IMR-90 (cell line): ENCODE data around the gene RBKS. TPM values are rescaled to one million over a fixed set of nuclear protein-coding genes. Genes with fewer than 3 reads are reported as not detected.
A peak's percentile ranks its signal among the peaks of the same experiment; 100 is the strongest.

Experiments
- ATAC-seq: fragments of 200-7000 bp; cut with Tn5 transposase; 2 replicates; pipeline ENCODE4 v1.9.1; 2020; ENCODE audit warnings: low read depth, mild to moderate bottlenecking, moderate library complexity
- BruUV-seq: library from RNA; stranded (reverse); fragments of 400-500 nt; replicated peaks from 2 replicates; lab custom pipeline; 2021; lab: Mats Ljungman, UMichigan
- CTCF ChIA-PET: fragments of 300-600 bp; formaldehyde crosslinking; extraction: SDS; loops from one replicate; lab custom pipeline; 2021; ENCODE audit warnings: antibody characterized with exemption; lab: Yijun Ruan, JAX
- POLR2A ChIA-PET: fragments of 300-600 bp; sonication (Branson Sonifier 250); formaldehyde crosslinking; loops from one replicate; lab custom pipeline; 2022; ENCODE audit warnings: antibody characterized with exemption; ENCODE audit not compliant: unreplicated experiment; lab: Charles Lee
- DNase-seq: peaks from one replicate; pipeline ENCODE4 v3.0.0; 2013
- H2AFZ ChIP-seq: replicated peaks from 2 replicates; pipeline ENCODE3; 2013; ENCODE audit warnings: low read length, mild to moderate bottlenecking; ENCODE audit not compliant: poor library complexity
- H2AK5ac ChIP-seq: 2 replicates; pipeline ENCODE4 v1.6.1; 2013; ENCODE audit warnings: low read depth, low read length, inconsistent platforms
- H2AK9ac ChIP-seq: replicated peaks from 2 replicates; pipeline ENCODE3; 2013; ENCODE audit warnings: mild to moderate bottlenecking, low read depth, low read length, moderate library complexity; ENCODE audit not compliant: poor library complexity
- H2BK120ac ChIP-seq: 2 replicates; pipeline ENCODE4 v1.6.1; 2013; ENCODE audit warnings: low read depth, low read length, inconsistent platforms
- H2BK15ac ChIP-seq: 3 replicates; pipeline ENCODE4 v1.6.1; 2013; ENCODE audit warnings: low read depth, low read length, inconsistent platforms
- H2BK20ac ChIP-seq: 2 replicates; pipeline ENCODE4 v1.6.1; 2013; ENCODE audit warnings: low read depth, mild to moderate bottlenecking, inconsistent platforms, low read length, moderate library complexity
- H2BK5ac ChIP-seq: 2 replicates; pipeline ENCODE4 v1.6.1; 2013; ENCODE audit warnings: mild to moderate bottlenecking, low read depth, low read length, inconsistent platforms; ENCODE audit not compliant: poor library complexity, severe bottlenecking
- H3K14ac ChIP-seq: replicated peaks from 2 replicates; pipeline ENCODE4 v1.6.1; 2013; ENCODE audit warnings: low read depth, low read length, inconsistent platforms
- H3K18ac ChIP-seq: 2 replicates; pipeline ENCODE4 v1.6.1; 2013; ENCODE audit warnings: low read depth, low read length, control low read depth
- H3K23ac ChIP-seq: 2 replicates; pipeline ENCODE4 v1.6.1; 2013; ENCODE audit warnings: low read depth, low read length, inconsistent platforms
- H3K27ac ChIP-seq: 2 replicates; pipeline ENCODE4 v1.5.1; 2013; ENCODE audit warnings: mild to moderate bottlenecking, control low read depth, low read length; ENCODE audit not compliant: insufficient read depth
- H3K27me3 ChIP-seq: 2 replicates; pipeline ENCODE4 v1.6.1; 2013; ENCODE audit warnings: low read length; ENCODE audit not compliant: control insufficient read depth, insufficient read depth
- H3K36me3 ChIP-seq: 2 replicates; pipeline ENCODE4 v1.6.1; 2013; ENCODE audit warnings: low read length, mixed read lengths; ENCODE audit not compliant: control insufficient read depth, insufficient read depth
- H3K4ac ChIP-seq: 2 replicates; pipeline ENCODE4 v1.6.1; 2013; ENCODE audit warnings: low read depth, low read length, inconsistent platforms
- H3K4me1 ChIP-seq: 2 replicates; pipeline ENCODE4 v1.6.1; 2013; ENCODE audit warnings: low read length, mixed read lengths; ENCODE audit not compliant: control insufficient read depth, insufficient read depth
- H3K4me2 ChIP-seq: 2 replicates; pipeline ENCODE4 v1.6.1; 2013; ENCODE audit warnings: low read depth, mild to moderate bottlenecking, control low read depth, low read length, moderate library complexity
- H3K4me3 ChIP-seq: 2 replicates; pipeline ENCODE4 v1.5.1; 2013; ENCODE audit warnings: low read depth, mild to moderate bottlenecking, control low read depth, low read length, moderate library complexity; ENCODE audit not compliant: insufficient read depth
- H3K56ac ChIP-seq: 2 replicates; pipeline ENCODE4 v1.6.1; 2013; ENCODE audit warnings: low read length, inconsistent platforms; ENCODE audit not compliant: insufficient read depth; ENCODE audit errors: extremely low read depth
- H3K79me1 ChIP-seq, 2 experiments: 2 replicates each; pipeline ENCODE4 v1.6.1; 2013; ENCODE audit warnings: low read length in 2 of 2, inconsistent platforms in 1 of 2, low read depth in 1 of 2
- H3K9ac ChIP-seq: 2 replicates; pipeline ENCODE4 v1.6.1; 2013; ENCODE audit warnings: low read depth, low read length, control low read depth
- H3K9me1 ChIP-seq: 2 replicates; pipeline ENCODE4 v1.6.1; 2013; ENCODE audit warnings: low read length, inconsistent platforms; ENCODE audit not compliant: insufficient read depth
- H3K9me3 ChIP-seq: 2 replicates; pipeline ENCODE4 v1.6.1; 2013; ENCODE audit warnings: low read length; ENCODE audit not compliant: control insufficient read depth, insufficient read depth
- H4K20me1 ChIP-seq: 2 replicates; pipeline ENCODE4 v1.6.1; 2013; ENCODE audit warnings: low read length, inconsistent platforms; ENCODE audit not compliant: insufficient read depth
- H4K5ac ChIP-seq: 2 replicates; pipeline ENCODE4 v1.6.1; 2013; ENCODE audit warnings: mild to moderate bottlenecking, low read depth, low read length, control low read depth
- H4K8ac ChIP-seq, 2 experiments: 2 replicates each; pipeline ENCODE4 v1.6.1; 2013; ENCODE audit warnings: low read depth in 2 of 2, low read length in 2 of 2, control low read depth in 1 of 2, inconsistent platforms in 1 of 2
- H4K91ac ChIP-seq: 2 replicates; pipeline ENCODE4 v1.6.1; 2013; ENCODE audit warnings: low read depth, low read length, inconsistent platforms; ENCODE audit not compliant: insufficient read depth
- BHLHE40 ChIP-seq: fragments of 150-350 bp; IDR thresholded peaks from 2 replicates; pipeline ENCODE4 v1.6.1; 2016; ENCODE audit warnings: mild to moderate bottlenecking, low read depth, low read length
- CEBPB ChIP-seq: IDR thresholded peaks from 2 replicates; pipeline ENCODE4 v1.6.1; 2012; ENCODE audit warnings: low read depth, low read length, improper control_type of control experiment
- CHD1 ChIP-seq: IDR thresholded peaks from 2 replicates; pipeline ENCODE4 v1.6.1; 2012; ENCODE audit warnings: low read depth, low read length, improper control_type of control experiment
- CTCF ChIP-seq: conservative IDR thresholded peaks from 2 replicates; pipeline ENCODE4 v1.5.1; 2012; ENCODE audit warnings: mild to moderate bottlenecking, low read depth, low read length, improper control_type of control experiment
- FOS ChIP-seq: fragments of 150-350 bp; IDR thresholded peaks from 2 replicates; pipeline ENCODE4 v1.6.1; 2016; ENCODE audit warnings: low read depth, low read length
- MAFK ChIP-seq: IDR thresholded peaks from 2 replicates; pipeline ENCODE4 v1.6.1; 2012; ENCODE audit warnings: low read depth, low read length, improper control_type of control experiment
- MAZ ChIP-seq: IDR thresholded peaks from 2 replicates; pipeline ENCODE4 v1.6.1; 2012; ENCODE audit warnings: low read depth, mild to moderate bottlenecking, low read length, improper control_type of control experiment, moderate library complexity, borderline replicate concordance
- MXI1 ChIP-seq: IDR thresholded peaks from 2 replicates; pipeline ENCODE4 v1.6.1; 2012; ENCODE audit warnings: low read depth, mild to moderate bottlenecking, low read length, moderate library complexity, borderline replicate concordance
- NFE2L2 ChIP-seq: fragments of 150-350 bp; IDR thresholded peaks from 2 replicates; pipeline ENCODE4 v1.6.1; 2016; ENCODE audit warnings: low read depth, mild to moderate bottlenecking, low read length
- POLR2A ChIP-seq: IDR thresholded peaks from 2 replicates; pipeline ENCODE4 v1.6.1; 2012; ENCODE audit warnings: mild to moderate bottlenecking, low read depth, low read length
- RAD21 ChIP-seq: IDR thresholded peaks from 2 replicates; pipeline ENCODE4 v1.6.1; 2012; ENCODE audit warnings: low read length, improper control_type of control experiment
- RCOR1 ChIP-seq: IDR thresholded peaks from 2 replicates; pipeline ENCODE4 v1.6.1; 2012; ENCODE audit warnings: mild to moderate bottlenecking, low read length, improper control_type of control experiment; ENCODE audit not compliant: insufficient replicate concordance
- RFX5 ChIP-seq: IDR thresholded peaks from 2 replicates; pipeline ENCODE4 v1.8.0; 2012; ENCODE audit warnings: low read depth, mild to moderate bottlenecking, low read length, moderate library complexity
- SMC3 ChIP-seq: fragments of 150-350 bp; IDR thresholded peaks from 2 replicates; pipeline ENCODE4 v1.6.1; 2016; ENCODE audit warnings: low read depth, mild to moderate bottlenecking, antibody characterized with exemption, low read length, moderate library complexity
- USF2 ChIP-seq: fragments of 150-350 bp; IDR thresholded peaks from 2 replicates; pipeline ENCODE4 v1.6.1; 2017; ENCODE audit warnings: mild to moderate bottlenecking, antibody characterized with exemption, low read length, low read depth
- WGBS, 2 experiments: methylation state at CpG; one replicate each; pipeline versions ENCODE4 v1.1.5 to v1.1.7; 2013; ENCODE audit warnings: missing lambda C conversion rate in 2 of 2; ENCODE audit not compliant: insufficient read length in 1 of 2; ENCODE audit errors: extremely low coverage in 2 of 2; 5-methylcytosine and 5-hydroxymethylcytosine counted together
- dilution Hi-C: fragments of 300-500 bp; cut with HindIII; formaldehyde crosslinking; loops from one replicate; pipeline ENCODE4 v1.14.3; 2018; ENCODE audit warnings: low sequenced_read_pairs; ENCODE audit not compliant: unreplicated experiment
- in situ Hi-C: fragments of 300-500 bp; cut with MboI; formaldehyde crosslinking; loops from 3 replicates; pipeline ENCODE4 v1.14.3; 2019; ENCODE audit warnings: low sequenced_read_pairs, inconsistent platforms, mixed read lengths
- intact Hi-C: fragments of 100-400 bp; cut with micrococcal nuclease; formaldehyde crosslinking; loops from 2 replicates; pipeline ENCODE4 v1.10.0; 2022
- polyA plus RNA-seq, 3 experiments: library from polyadenylated mRNA; depleted of rRNA; stranded (reverse); fragments of >200 nt; gene quantifications; 2 replicates each; pipeline ENCODE4 v1.2.3, GENCODE V29; 2012; ENCODE audit warnings: low replicate concordance in 1 of 3
- total RNA-seq: library from RNA; depleted of rRNA; stranded (reverse); fragments of >200 nt; gene quantifications from 2 replicates; pipeline ENCODE4 v1.2.3, GENCODE V29; 2012
- TF ChIP-seq, protein P1 (sequence below): fragments of 150-350 bp; IDR thresholded peaks from 2 replicates; pipeline ENCODE4 v1.6.1; 2016; ENCODE audit warnings: low read depth, mild to moderate bottlenecking, low read length, moderate library complexity, borderline replicate concordance

Gene RBKS
- total and polyA plus RNA-seq, 2 of the 4 experiments (the other 2 are of a cell fraction): 1.1 to 1.4 TPM

DNA sequence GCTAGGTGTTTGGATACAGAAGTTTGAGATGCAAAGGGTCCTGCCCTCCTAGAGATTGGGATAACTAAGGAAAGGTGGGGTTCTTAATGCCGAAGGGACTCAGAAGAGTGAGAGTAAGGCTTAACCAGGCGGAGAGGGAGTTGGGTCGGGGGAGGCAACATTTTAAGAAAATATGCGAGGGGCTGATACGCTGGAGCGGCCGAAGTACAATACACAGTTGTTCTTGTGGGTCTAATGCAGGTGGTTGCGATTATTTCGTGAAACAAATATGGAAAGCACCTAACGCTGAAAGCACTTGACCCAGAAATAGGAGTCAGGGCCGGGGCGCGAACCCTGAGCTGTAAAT, 119.0 kb downstream of the RBKS start:
- H3K27me3 ChIP-seq: no peaks in the 10 kb centered on the region
- H3K27ac ChIP-seq: peak overlapping the region; percentile 75
- H3K36me3 ChIP-seq: peaks cover 5% of the 10 kb centered on the region
- peak overlapping the region; percentile 95 for H4K91ac ChIP-seq
- peaks cover 2% of the 10 kb centered on the region; the same call in 1 of the 2 replicates for H3K9me1 ChIP-seq
- CTCF ChIA-PET: no interaction called here
- H3K9ac ChIP-seq: peak overlapping the region; percentile 70
- 29% methylated on average over 6 of the region's 13 CpGs; no CpG with 5 or more reads in 1 of the 2 experiments for WGBS, 2 experiments
- H3K4me3 ChIP-seq: peak overlapping the region; percentile 73
- H3K14ac ChIP-seq: peak overlapping the region; percentile 95
- H2AK9ac ChIP-seq: peak overlapping the region; percentile 96
- peak overlapping the region; percentile 85 for H3K4me2 ChIP-seq
- peaks cover 4 to 40% of the 10 kb centered on the region in 2 experiments for H3K79me1 ChIP-seq
- dilution Hi-C loops: no loop called here
- peak overlapping the region; percentile 63 for H3K23ac ChIP-seq
- in situ Hi-C loops: no loop called here
- intact Hi-C loops: loop anchor here (1.0 to 10.0 kb wide), 2 partner anchors 184 to 624 kb away; no protein-coding TSS in a partner anchor
- no peak for TF ChIP-seq USF2
- TF ChIP-seq MAFK: no peak
- no peak for TF ChIP-seq RFX5
- no peak for TF ChIP-seq POLR2A
- no peak for TF ChIP-seq CHD1
- no peak for TF ChIP-seq CEBPB
- no peak for TF ChIP-seq FOS
- TF ChIP-seq, protein P1, sequence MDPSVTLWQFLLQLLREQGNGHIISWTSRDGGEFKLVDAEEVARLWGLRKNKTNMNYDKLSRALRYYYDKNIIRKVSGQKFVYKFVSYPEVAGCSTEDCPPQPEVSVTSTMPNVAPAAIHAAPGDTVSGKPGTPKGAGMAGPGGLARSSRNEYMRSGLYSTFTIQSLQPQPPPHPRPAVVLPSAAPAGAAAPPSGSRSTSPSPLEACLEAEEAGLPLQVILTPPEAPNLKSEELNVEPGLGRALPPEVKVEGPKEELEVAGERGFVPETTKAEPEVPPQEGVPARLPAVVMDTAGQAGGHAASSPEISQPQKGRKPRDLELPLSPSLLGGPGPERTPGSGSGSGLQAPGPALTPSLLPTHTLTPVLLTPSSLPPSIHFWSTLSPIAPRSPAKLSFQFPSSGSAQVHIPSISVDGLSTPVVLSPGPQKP: no peak
- TF ChIP-seq RAD21: no peak
- TF ChIP-seq SMC3: no peak
- no peak for TF ChIP-seq RCOR1
- no peak for TF ChIP-seq BHLHE40
- no peak for TF ChIP-seq MXI1
- TF ChIP-seq MAZ: no peak
- no peak for TF ChIP-seq NFE2L2
- no peak for TF ChIP-seq CTCF
- peak overlapping the region; percentile 99 for H2AFZ ChIP-seq
- H2AK5ac ChIP-seq: peak overlapping the region; percentile 79
- H2BK5ac ChIP-seq: peak overlapping the region; percentile 81
- peak overlapping the region; percentile 78 to 97 for H4K8ac ChIP-seq
- POLR2A ChIA-PET: no interaction called here
- peak overlapping the region; percentile 88 for H3K4ac ChIP-seq
- H2BK120ac ChIP-seq: peak overlapping the region; percentile 71
- H3K56ac ChIP-seq: peak overlapping the region; percentile 34
- no peaks in the 10 kb centered on the region for H3K9me3 ChIP-seq
- H3K4me1 ChIP-seq: peaks cover 10% of the 10 kb centered on the region
- peak overlapping the region; percentile 21; the same call in 1 of the 3 replicates for H2BK15ac ChIP-seq
- BruUV-seq: no TSS peak
- peak overlapping the region; percentile 66 for H3K18ac ChIP-seq
- ATAC-seq (no peak), DNase-seq (no peak)
- peak overlapping the region; percentile 90 for H4K5ac ChIP-seq
- peak overlapping the region; percentile 20; the same call in 1 of the 2 replicates for H2BK20ac ChIP-seq
- no peaks in the 10 kb centered on the region for H4K20me1 ChIP-seq
